Gastroesophageal sphincter (tissue), 4 donors: ENCODE results near the gene RGS11. TPM values are rescaled to one million over a fixed set of nuclear protein-coding genes. Genes with fewer than 3 reads are reported as not detected.

Experiments
- ATAC-seq: fragments of 150-250 bp; one replicate; pipeline ENCODE4 v1.9.1; 2016; ENCODE audit warnings: mild to moderate bottlenecking, moderate library complexity
- H3K27ac ChIP-seq, 4 donors: fragments of 200-600 bp; sonication (generic) in 3 of 4; 1 replicate in 3 of 4; 2 replicates in 1 of 4; pipeline ENCODE4 v1.5.1; 2016 to 2019
- H3K27me3 ChIP-seq: fragments of 200-600 bp; sonication (generic); one replicate; pipeline ENCODE4 v1.5.1; 2019
- H3K36me3 ChIP-seq, 2 donors: fragments of 200-600 bp; sonication (generic); one replicate each; pipeline ENCODE4 v1.5.1; 2019; ENCODE audit warnings: control low read depth in 1 of 2
- H3K4me1 ChIP-seq, 3 donors: fragments of 200-600 bp; sonication (generic); 1 replicate in 2 of 3; 2 replicates in 1 of 3; pipeline ENCODE4 v1.5.1; 2016 to 2019; ENCODE audit warnings: control low read depth in 2 of 3
- H3K4me3 ChIP-seq, 2 donors: fragments of 200-600 bp; sonication (generic); one replicate each; pipeline ENCODE4 v1.5.1; 2019; ENCODE audit warnings: mild to moderate bottlenecking in 1 of 2, moderate library complexity in 1 of 2
- H3K9me3 ChIP-seq, 3 donors: fragments of 200-600 bp; sonication (generic); one replicate each; pipeline ENCODE4 v1.5.1; 2017 to 2019; ENCODE audit warnings: control low read depth in 2 of 3
- EP300 ChIP-seq: sonication (generic); formaldehyde crosslinking; IDR thresholded peaks from one replicate; pipeline ENCODE4 v1.6.1; 2017; ENCODE audit warnings: antibody characterized with exemption, mild to moderate bottlenecking
- POLR2A ChIP-seq, 2 donors: fragments of 450-650 bp; IDR thresholded peaks; one replicate each; pipeline ENCODE4 v1.6.1; 2017; ENCODE audit warnings: antibody characterized with exemption in 2 of 2, mild to moderate bottlenecking in 2 of 2, moderate library complexity in 1 of 2
- POLR2AphosphoS5 ChIP-seq: sonication (generic); formaldehyde crosslinking; IDR thresholded peaks from one replicate; pipeline ENCODE4 v1.6.1; 2017; ENCODE audit warnings: antibody characterized with exemption
- WGBS, 2 donors: methylation state at CpG; one replicate each; pipeline ENCODE4 v1.1.5; 2018; ENCODE audit warnings: low coverage in 1 of 2; 5-methylcytosine and 5-hydroxymethylcytosine counted together
- total RNA-seq, 4 donors: library from RNA; depleted of rRNA; stranded (reverse); fragments of >200 nt; gene quantifications; one replicate each; pipeline ENCODE4 v1.1.0, GENCODE V29; 2016
- TF ChIP-seq, protein P1 (sequence below), 4 experiments: fragments of 200-600 bp in 2 of 4; fragments of 450-650 bp in 2 of 4; sonication (generic) in 1 of 4; IDR thresholded peaks; one replicate each; pipeline ENCODE4 v1.5.1; 2017 to 2019; ENCODE audit warnings: antibody characterized with exemption in 4 of 4, mild to moderate bottlenecking in 2 of 4, moderate library complexity in 2 of 4

The RGS11 gene
- total RNA-seq, 4 donors from 2014 or later = 3.0 to 11.5 (median 10.1) TPM

DNA sequence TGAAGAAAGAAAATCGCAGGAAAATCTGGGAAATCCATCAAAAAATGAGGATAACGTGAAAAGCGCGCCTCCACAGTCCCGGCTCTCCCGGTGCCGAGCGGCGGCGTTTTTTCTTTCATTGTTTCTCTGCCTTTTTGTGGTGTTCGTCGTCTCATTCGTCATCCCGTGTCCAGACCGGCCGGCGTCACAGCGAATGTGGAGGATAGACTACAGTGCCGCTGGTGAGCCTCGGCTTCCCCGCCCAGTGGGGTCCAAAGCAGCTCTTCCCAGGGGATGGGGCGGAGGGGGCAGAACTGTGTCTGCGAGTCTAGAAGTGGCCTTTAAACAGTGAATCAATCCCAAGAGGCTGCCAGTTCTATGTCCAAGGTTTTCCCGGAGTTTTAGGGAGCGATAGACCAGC is 21.3 kb downstream of the RGS11 start:
- H3K4me3 ChIP-seq = no peak overlapping the region
- H3K36me3 ChIP-seq = peaks cover 0 to 94% of the 10 kb centered on the region in 2 donors
- no peaks in the 10 kb centered on the region for H3K9me3 ChIP-seq
- TF ChIP-seq, protein P1, sequence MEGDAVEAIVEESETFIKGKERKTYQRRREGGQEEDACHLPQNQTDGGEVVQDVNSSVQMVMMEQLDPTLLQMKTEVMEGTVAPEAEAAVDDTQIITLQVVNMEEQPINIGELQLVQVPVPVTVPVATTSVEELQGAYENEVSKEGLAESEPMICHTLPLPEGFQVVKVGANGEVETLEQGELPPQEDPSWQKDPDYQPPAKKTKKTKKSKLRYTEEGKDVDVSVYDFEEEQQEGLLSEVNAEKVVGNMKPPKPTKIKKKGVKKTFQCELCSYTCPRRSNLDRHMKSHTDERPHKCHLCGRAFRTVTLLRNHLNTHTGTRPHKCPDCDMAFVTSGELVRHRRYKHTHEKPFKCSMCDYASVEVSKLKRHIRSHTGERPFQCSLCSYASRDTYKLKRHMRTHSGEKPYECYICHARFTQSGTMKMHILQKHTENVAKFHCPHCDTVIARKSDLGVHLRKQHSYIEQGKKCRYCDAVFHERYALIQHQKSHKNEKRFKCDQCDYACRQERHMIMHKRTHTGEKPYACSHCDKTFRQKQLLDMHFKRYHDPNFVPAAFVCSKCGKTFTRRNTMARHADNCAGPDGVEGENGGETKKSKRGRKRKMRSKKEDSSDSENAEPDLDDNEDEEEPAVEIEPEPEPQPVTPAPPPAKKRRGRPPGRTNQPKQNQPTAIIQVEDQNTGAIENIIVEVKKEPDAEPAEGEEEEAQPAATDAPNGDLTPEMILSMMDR (IDR thresholded peaks at IDR 0.05) = no peak
- TF ChIP-seq EP300 = no peak
- TF ChIP-seq POLR2A (IDR thresholded peaks at IDR 0.05) = no peak
- no peak for TF ChIP-seq POLR2AphosphoS5
- no peak overlapping the region for H3K27ac ChIP-seq
- no peak for ATAC-seq
- H3K27me3 ChIP-seq = no peaks in the 10 kb centered on the region
- H3K4me1 ChIP-seq = no peaks in the 10 kb centered on the region
- 86 to 94% methylated on average over 16 to 19 of the region's 25 CpGs for WGBS, 2 donors

DNA sequence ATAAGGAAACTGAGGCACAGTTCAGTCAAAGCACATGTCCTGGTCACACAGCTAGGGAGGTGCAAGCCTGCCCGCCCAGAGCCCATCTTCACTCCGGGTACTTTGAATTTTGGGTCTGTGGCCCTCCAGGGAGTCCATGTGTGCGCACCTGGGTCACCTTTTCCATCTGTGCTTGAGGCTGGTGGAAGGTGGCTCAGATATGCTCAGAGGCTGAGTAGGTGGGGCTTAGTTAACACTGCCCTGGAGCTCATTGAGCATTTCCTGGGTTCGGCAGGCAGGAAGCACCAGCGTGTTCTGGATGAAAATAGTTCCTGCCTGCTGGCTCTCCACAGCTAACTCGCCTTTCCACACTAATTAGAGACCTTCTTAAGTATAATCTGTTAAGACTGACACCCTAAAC is 21.9 kb downstream of the RGS11 start:
- no peak for ATAC-seq
- no peaks in the 10 kb centered on the region for H3K9me3 ChIP-seq
- no peak overlapping the region for H3K4me3 ChIP-seq
- H3K4me1 ChIP-seq = no peaks in the 10 kb centered on the region
- H3K27ac ChIP-seq = no peak overlapping the region
- no peaks in the 10 kb centered on the region for H3K27me3 ChIP-seq
- H3K36me3 ChIP-seq = peaks cover 0 to 94% of the 10 kb centered on the region in 2 donors
- WGBS, 2 donors = 78 to 100% methylated on average over 2 to 3 of the region's 6 CpGs
- TF ChIP-seq, protein P1 (IDR thresholded peaks at IDR 0.05) = no peak
- TF ChIP-seq EP300 = no peak
- no peak for TF ChIP-seq POLR2AphosphoS5
- no peak for TF ChIP-seq POLR2A (IDR thresholded peaks at IDR 0.05)

DNA sequence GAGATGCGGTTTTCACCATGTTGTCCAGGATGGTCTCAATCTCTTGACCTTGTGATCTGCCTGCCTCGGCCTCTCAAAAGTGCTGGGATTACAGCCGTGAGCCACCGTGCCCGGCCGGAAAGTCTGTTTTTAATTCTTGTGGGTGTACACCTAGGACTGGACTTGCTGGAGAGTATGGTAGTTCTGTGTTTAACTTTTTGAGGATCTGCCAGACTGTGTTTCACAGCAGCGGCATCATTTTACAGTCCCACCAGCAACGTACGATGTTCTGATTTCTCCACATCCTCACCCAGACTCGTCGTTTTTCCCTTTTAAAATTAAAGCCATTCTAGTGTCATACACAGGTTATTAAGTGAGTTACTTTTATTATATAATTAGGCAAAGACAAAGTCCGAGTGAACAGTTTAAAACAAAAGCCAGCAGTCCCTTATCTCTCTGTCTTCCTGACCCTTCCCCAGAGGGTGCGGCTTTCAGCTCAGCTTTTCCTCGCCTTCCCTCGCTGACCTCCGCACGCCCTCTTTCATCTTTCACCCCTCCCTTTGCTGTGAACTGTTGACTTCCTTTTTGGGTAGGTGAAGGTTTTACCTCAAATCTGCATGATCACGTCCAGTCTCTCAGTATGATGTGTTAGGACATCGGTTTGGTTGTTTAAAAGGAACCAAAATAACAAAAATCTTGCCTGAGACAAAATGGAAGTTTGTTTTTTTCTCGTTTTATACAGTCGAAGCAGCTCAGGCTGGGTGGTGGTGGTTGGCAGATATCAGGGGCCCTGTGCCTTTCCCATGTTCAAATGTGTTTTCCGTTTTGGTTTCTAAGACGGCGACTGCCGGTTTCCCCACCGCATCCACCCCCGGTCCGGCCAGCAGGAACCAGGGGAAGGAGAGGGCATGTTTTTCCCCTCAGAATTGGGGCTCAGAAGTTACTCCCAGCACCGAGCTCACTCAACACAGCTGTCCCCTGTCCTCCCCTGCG is 23.1 kb downstream of the RGS11 start:
- Histone ChIP-seq H3K27me3 (no peaks in the 10 kb centered on the region), H3K36me3 (peaks cover 0 to 96% of the 10 kb centered on the region in 2 donors), H3K27ac (peak overlapping the region in 2 of 4 donors; percentile 10 to 29), H3K9me3 (no peaks in the 10 kb centered on the region), H3K4me3 (no peak overlapping the region), H3K4me1 (no peaks in the 10 kb centered on the region)
- WGBS, 2 donors = 63 to 71% methylated on average over 18 to 30 of the region's 30 CpGs
- TF ChIP-seq, protein P1 (IDR thresholded peaks at IDR 0.05) = no peak
- TF ChIP-seq POLR2AphosphoS5 (no peak), POLR2A (IDR thresholded peaks at IDR 0.05) (no peak), EP300 (no peak)
- ATAC-seq = no peak

DNA sequence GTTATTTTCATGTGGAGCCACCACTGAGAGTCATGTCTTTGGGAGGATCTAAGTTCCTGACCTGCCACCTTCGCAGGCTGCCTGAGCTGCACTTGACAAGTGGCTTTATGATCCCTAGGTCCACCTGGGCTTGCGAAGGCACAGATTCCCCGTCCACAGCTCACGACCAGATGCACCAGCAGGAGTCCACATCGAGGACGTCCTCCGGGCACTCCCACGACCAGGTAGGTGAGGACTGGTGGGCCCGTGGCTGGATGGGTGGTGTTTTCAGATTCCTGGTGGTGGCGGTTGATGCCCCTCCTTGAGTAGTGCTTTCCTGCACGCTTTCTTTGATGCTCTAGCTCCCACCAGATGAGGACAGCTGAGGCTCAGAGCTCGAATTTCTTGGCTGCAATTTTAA is 26.3 kb downstream of the RGS11 start:
- no peak overlapping the region for H3K4me3 ChIP-seq
- no peak for ATAC-seq
- H3K27ac ChIP-seq = no peak overlapping the region
- TF ChIP-seq POLR2A (IDR thresholded peaks at IDR 0.05) (no peak), EP300 (no peak), POLR2AphosphoS5 (no peak)
- TF ChIP-seq, protein P1 (IDR thresholded peaks at IDR 0.05) = no peak
- no peaks in the 10 kb centered on the region for H3K27me3 ChIP-seq
- H3K9me3 ChIP-seq = no peaks in the 10 kb centered on the region
- peaks cover 0 to 70% of the 10 kb centered on the region in 2 donors for H3K36me3 ChIP-seq
- H3K4me1 ChIP-seq = no peaks in the 10 kb centered on the region
- WGBS, 2 donors = 84 to 92% methylated on average over 3 to 4 of the region's 12 CpGs

DNA sequence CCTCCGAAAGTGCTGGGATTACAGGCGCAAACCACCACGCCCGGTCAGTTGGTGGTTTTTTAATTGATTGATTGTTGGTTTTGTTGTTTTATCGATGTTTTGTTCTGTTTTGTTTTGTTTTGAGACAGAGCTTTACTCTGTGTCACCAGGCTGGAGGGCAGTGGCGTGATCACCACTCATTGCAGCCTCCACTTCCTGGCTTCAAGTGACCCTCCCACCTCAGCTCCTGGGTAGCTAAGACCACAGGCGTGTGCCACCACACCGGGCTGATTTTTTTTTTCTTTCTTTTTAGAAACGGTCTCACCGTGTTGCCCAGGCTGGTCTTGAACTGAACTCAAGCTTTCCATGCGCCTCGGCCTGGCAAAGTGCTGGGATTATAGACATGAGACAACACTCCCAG is 28.7 kb downstream of the RGS11 start:
- no peak for ATAC-seq
- H3K4me3 ChIP-seq = no peak overlapping the region
- TF ChIP-seq POLR2A (IDR thresholded peaks at IDR 0.05) (no peak), POLR2AphosphoS5 (no peak), EP300 (no peak)
- TF ChIP-seq, protein P1 (IDR thresholded peaks at IDR 0.05) = no peak
- H3K36me3 ChIP-seq = peaks cover 0 to 46% of the 10 kb centered on the region in 2 donors
- H3K4me1 ChIP-seq = peaks cover 0 to 17% (median 0%) of the 10 kb centered on the region in 3 donors
- no peaks in the 10 kb centered on the region for H3K27me3 ChIP-seq
- WGBS, 2 donors = 89 to 90% methylated on average over 6 to 11 of the region's 12 CpGs
- H3K9me3 ChIP-seq = no peaks in the 10 kb centered on the region
- H3K27ac ChIP-seq = no peak overlapping the region
